GOT3 (cell line): ENCODE results near the gene PTPRQ.
"Not testable (repeated sequence)": the region's sequence is repeated elsewhere in the genome, so short reads cannot be mapped to it uniquely, and the experiment has no call there.

ENCODE experiments used
- DNase-seq: peaks from one replicate; lab custom pipeline; 2025; ENCODE audit warnings: mixed read lengths; lab: John Stamatoyannopoulos, UW

The PTPRQ gene

DNA sequence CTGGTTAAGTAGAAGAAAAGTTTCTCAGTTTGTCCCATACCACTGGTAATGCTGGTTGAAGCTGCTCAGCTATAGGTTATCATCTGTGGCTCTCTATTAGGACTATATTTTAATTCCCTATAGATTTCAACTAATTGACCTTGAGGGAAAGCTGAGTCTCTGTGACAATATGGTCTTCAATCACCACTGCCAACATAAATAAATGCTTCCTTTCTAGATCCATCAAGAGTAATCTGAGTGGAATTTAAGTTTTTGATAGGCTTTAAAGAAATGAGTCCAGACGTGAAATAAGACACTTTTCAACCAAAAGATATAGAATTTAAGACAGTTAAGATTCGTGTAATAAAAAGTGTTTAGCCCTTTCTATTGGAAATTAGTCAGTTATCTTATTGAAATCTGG lies 199.9 kb downstream of the PTPRQ start:
- no peak for DNase-seq

DNA sequence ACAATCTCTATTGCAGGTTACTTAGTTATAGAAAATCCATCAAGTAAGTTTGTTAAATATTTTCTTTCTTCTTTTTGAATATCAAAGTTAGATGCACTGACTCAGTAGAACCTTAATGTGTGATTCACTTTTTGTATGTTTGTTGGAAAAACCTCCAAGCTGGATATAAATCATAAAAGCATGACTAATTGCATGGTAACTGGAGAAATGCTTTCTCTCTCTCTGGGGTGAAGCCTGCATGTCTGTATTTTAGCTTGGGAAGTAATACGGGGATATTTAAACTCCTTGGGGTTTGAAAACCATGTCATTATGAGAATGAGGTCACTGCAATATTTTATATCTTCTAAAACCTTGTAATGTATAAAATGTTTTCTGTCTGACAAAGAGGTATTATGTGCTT lies 204.8 kb downstream of the PTPRQ start:
- no peak for DNase-seq

DNA sequence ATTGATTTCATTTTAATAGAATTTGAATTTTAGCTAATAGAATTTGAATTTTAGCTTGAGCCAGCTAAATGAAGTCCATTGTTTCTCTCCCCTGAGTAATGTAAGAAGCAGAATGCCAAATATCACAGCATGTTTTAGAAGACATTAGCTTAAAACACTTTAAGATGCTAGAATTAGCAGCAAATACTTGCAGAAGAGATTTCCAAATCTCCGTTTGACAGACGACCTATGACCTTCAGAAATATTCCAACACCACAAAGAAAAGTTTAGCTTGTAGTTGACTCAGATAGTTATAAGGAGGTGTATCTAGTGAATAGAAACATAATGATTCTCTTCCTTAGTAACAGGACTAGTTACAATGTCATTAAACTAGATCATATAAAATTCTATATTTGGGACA lies 211.7 kb downstream of the PTPRQ start:
- no peak for DNase-seq

DNA sequence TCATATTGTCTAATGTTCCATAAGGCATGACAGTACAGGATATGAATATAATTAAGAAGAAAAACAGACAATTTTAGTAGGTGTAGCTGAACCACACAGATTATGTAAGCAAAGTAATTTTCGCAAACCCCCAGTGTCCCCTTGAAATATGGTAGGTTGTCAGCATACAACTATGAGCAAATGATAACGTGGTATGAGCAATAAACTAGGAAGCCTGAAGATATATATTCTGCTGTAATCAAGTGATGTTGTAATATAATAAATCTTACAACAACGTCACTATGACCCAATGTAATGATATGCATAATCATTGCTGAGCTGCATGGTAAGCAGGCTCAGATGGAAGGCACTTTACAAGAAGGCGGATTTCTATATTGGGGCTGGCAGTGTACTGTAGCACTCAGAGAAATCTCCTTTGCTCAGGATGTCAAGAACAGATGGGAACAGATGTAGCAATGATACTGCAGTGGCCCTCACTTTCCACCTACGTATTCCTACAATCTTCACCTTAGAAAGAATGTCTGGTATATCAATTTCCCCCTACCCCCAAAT lies 215.6 kb downstream of the PTPRQ start:
- DNase-seq, result no peak

DNA sequence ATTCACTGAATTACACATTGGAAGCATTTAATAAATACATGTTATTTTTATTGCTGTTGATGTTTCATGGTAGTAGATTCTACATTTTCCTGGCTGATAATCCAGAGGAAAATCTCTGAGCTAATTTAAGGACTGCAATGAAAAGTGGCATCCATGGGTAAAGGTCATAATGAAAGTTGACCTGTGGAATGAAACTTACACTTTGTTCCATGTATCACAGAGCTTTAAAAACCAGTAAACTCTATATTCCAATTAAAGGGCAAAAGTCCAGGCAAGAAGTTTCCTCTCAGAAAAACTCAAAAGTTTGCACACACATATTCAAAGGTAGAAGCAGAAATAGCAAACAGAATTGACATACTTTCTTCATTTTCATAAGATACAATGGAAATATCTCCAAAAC lies 218.6 kb downstream of the PTPRQ start:
- no peak for DNase-seq

DNA sequence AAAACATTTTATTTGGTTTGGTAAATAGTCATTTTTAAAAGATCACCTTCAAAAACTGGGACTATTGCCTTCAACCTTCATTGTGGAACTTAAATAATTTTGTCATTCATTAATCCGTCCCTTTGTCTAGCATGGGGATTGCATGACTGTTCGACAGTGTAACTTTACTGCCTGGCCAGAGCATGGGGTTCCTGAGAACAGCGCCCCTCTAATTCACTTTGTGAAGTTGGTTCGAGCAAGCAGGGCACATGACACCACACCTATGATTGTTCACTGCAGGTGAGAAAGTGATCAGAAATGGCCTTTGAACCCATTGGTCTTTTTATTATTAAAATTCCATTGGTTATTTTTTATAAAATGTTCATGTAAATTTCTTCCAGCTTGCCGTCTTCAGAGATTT lies 226.2 kb downstream of the PTPRQ start:
- DNase-seq, result no peak

DNA sequence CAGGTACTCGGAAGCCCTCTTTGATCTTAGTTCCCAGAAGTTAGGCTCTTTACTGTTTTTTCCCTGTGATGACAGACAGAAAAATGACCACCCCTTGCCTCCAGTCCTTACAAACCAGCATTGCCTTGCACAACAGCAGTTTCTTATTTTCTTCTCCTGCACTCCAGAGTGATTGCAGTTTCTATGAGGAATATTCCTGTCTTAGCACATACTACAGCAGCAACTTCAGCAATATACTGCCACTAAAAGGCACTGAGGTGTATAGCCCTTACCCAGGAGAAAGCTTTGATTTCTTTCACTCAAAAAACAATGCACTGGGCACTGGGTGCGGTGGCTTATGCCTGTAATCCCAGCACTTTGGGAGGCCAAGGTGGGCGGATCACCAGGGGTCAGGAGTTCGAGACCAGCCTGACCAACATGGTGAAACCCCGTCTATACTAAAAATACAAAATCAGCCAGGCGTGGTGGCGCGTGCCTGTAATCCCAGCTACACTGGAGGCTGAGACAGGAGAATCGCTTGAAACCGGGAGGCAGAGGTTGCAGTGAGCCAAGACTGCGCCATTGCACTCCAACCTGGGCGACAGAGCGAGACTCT lies 232.1 kb downstream of the PTPRQ start:
- DNase-seq, result not testable (repeated sequence)

DNA sequence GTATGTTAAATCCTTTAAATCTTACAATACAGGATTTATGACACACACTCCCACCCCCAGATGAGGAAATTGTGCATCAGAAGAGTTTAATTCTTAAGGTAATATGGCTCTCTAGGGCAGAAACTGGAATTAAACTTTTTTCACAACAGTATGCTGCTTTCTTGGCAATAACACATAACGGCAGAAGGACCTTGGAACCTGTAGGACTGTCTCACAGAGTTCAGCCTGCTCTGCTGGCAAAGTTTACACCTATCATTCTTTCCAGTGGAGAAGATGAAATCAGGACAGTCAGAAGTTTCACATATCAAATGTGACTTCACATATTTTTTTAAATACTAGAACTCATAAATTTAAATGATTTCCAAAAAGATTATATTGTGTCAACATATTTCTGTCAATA lies 232.8 kb downstream of the PTPRQ start:
- no peak for DNase-seq

DNA sequence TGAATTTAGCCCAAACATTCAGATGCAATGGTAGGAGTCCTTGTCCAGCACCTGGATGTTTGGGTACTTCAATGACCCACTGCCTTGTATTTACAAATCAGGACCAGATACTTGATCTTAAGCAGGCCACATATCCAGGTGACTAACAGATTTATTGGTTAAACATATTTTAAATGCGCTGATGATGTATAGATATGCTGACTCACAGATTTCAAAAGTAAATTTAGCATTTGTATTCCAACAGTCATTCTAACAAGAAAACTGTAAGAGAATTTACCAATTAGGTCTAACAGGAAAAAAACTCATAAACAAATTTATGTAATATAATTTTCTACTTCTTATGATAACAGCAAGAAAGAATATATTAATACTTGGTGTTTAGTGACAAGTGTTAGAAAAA lies 234.0 kb downstream of the PTPRQ start:
- no peak for DNase-seq

DNA sequence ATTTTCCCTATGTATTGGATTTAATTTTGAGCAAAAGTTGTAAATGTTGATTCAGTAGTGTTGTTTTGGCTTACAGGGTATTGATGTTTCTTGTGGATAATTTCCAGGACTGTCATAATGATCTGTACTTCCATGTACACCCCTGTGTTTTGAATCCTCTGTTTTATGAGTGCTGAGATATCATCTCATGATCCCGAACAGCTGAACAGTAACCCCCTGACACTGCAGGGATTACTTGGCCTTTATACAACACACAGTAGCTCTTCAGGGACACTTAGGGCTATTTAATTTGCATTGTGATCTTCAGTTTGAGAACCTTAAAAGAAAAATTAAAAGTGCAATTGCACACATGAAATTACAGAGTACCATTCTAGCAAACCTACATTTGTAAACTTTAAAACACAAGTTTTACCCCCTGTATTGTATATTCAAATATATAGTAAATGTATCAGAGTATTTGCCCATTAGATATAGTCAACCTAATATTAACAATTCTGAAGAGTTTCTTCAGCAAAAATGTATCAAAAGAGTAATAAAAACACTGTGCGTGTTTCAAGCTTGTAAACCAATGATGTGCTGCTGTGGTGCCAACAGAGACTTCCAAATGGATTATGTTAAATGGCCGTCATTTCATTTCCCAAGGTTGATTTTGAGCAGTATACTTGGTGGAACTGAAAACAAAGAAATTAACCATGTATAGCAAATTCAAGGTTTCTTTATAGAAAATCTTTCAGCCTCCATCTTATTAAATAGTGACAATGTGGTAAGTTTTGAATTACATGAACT lies 235.5 kb downstream of the PTPRQ start:
- DNase-seq, result no peak

DNA sequence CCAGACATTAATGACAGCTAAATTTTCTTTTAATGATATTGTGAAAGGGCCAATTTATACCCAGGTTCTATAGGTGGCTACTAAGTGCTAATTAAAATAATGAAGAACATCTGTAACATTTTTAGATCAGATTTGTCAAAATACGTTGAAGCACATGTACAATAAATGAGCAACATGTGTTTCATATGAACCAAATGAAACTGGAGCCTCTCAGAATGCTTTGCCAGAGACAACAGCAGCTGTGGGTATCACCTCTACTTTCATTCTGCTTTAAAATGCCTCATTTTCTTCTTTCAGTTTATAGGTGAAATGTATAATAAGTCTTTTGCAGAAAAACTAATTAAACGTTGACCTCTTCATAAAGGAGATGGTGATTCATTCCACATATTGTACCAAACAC lies 237.3 kb downstream of the PTPRQ start:
- DNase-seq, result no peak

DNA sequence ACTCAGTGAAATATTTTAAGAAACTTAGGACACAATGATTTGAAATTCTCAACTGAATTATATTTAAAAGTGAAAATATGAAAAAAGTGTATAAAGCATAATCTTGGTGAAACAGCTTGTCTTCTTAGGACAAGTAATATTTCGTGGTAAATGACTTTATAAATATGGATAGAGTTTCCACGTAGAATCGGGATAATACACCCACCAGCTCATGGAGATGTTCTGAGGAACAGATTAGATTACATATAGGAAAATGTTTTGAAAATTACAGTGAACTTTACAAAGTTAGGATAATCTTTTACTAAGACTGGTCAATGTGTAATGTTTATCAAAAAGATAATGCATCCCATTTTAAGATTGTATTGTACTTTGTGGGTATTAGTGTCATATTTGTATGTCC lies 237.8 kb downstream of the PTPRQ start:
- no peak for DNase-seq

DNA sequence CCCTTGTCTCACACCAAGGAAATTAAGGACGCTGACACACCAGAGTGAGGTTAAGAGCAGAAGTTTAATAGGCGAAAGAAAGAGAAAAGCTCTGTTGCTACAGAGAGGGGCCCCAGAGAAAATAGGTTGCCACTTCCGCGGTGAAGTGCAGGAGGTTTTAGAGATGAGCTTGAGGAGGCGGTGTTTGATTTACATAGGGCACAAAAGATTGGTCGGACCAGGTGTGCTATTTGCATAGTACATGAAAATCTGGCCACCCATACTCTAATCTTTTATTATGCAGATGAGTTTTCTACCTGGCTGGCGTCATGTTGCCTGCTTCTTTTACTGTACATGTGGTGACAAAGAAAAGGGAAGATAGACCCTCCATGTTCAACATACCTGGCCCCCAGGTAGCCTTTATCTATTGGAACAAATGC lies 240.1 kb downstream of the PTPRQ start:
- DNase-seq, result no peak

DNA sequence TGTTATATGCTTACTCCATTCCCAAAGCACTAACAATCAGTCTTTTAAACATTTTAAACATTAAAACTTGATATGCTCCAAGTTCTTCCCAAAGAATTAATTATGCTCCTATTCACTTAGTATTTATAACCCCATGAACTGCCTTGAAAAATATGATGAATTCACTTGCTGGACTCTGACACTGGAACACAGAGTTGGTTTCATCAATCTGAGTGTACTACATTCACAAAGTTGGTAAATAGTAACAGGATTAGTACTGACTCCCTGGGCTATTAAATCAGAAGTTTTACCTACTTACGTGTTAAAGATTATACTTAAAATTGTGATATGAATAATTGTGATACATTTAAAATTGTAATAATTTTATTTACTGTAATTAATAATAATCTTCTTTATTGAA lies 246.1 kb downstream of the PTPRQ start:
- DNase-seq, result no peak

DNA sequence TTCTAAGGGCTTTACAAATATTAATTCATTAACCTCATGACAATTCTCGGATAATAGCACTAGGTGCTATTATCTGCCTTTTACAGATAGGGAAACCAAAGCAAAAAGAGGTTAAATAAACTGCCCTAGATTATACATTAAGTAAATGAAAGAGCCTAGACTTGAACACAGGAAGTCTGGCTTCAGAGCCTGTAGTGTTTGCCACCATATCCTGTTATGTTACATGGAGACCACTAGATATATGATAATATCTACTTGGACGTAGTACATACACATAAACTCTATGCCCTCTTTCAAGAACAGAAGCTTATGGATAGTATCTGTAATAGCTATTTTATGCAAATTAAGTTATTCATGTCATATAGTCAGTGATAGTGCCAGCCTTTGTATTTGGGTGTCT lies 246.5 kb downstream of the PTPRQ start:
- DNase-seq, result no peak

DNA sequence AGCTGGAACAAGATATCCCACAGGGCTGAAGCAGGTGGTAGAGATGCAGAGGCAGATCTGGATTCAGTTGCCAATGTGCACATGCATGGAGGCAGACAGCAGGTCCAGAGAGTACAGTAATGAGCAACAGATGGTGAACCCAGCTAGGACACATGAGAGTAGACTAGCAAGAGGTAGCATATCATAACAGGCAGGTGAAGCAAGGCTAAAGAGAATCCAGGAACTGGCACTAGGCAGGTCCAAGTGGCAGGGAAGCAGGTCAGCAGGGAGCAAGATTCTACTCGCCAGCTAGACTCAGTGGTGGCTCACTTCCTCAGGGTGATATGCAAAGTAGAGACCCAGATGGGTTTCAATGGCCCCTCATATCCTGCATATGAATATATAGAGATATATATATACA lies 248.1 kb downstream of the PTPRQ start:
- no peak for DNase-seq

DNA sequence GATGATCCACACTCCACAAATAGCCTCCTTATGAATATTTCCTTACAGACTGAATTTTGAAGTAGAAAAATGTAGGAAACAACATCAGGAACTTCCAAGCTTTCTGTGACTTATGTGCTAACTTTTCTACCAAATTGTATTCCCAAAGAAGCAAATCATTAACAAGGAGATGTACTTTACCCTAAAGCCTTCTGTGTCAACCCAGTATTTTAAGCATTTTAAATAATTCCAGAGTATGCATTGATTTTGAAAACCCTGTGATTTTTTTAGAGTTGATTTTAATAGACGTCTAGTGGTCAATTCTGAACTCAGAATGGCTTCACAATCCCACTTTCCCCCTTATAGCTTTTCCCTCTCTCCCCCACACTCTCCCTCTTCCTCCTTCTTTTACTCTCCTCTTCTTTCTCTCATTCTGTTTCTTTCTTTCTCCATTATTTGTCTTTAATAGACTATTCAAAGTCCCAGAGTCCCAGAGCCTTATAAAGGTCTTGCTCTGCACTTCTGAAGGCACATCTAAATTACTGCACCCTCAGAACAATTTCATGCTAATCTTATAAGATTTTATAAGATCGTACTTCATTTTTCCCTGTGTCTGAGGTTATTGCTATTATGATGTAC lies 253.3 kb downstream of the PTPRQ start:
- DNase-seq, result no peak

DNA sequence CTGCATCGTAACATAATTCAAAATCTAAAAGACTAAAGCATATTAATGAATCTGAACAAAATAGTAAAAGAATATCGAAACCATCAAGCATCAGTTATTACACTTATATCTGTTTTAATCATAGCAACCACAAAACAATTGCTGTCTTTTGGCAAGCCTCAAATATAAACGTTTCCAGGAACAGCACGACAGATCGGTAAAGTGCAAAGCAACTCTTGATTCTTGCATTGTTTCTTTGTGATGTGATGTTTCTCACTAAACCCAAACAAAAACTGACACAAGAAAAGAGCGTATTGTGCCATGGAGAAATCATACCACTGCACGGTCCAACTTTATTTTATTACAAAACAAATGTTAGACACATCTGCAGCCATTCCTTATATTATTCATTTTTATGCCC lies 254.2 kb downstream of the PTPRQ start:
- DNase-seq, result no peak

DNA sequence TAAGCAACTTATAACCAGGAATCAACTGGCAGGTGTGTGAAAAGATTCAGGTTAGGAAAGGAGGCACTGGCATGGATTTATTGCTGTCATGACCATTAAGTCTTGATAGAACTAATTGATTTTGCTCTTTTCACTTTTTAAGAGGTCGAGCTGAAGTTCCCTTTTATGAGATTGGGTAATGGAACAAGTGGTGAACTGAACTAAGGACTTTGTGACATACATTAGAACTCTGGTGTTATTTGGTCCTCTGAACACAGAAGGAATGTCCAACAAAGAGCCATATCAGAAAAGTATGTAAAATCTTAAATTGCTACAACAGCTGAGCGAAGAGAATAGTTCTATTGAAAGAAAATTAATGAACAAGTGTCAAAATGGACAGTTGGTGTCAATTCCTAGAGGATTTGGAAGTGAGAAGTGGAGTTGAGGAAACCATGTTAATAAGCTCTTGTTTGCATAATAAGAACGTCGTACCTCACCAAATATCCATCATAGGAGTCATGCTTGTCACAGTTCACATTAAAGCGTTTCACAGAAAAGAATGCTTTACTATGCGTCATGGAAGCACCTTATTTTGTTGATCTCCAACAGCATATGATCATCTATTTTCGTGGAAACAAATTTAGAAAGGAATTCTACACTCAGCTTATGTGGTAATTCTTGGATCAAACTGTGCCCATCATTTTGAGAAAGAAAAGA lies 255.0 kb downstream of the PTPRQ start:
- DNase-seq, result no peak

DNA sequence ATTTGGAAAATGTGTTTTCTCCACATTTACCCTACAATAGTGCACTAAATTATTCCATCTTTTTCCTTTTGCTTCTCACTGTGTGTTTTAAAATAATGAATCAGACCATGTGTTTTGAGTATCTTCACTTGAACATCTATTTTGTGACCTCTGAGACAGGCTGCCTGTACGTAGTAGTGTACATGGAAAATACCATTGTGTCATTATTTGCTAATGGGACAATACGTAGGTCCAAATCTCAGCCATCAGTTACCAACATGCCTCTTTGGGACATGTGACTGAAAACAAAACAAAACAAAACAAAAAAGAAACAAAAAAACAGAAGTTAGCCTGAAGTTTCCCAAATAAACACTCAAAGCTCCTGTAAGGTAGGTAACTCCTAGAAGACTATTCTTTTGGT lies 256.3 kb downstream of the PTPRQ start:
- DNase-seq, result no peak

DNA sequence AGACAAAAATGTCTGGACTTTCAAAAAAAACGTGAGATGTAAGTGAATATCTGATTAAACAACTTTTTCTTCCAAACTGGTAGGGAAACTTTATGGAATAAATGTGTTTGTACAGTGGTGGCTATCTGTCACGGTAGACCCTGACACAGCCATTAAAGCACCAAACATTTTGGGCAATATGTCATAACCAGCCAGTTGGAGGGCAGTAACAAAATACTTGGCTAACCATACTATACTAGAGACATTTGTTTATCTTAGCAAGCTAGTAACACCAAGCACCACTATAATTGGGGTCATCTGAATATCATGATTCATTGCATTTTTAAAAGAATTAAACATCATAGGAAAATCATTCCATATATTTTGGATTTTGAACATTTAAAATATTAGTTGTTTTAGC lies 257.4 kb downstream of the PTPRQ start:
- no peak for DNase-seq
